Thoracic aorta (tissue), 2 donors: ENCODE data around the gene TTC23. TPM values are rescaled to one million over a fixed set of nuclear protein-coding genes. Genes with fewer than 3 reads are reported as not detected.

ENCODE experiments used
- ATAC-seq: fragments of 150-250 bp; one replicate; pipeline ENCODE4 v1.8.0; 2017; ENCODE audit warnings: low read depth; ENCODE audit not compliant: insufficient number of reproducible peaks, low FRiP score
- DNase-seq: peaks from one replicate; pipeline ENCODE4 v3.0.0-alpha.2; 2020; ENCODE audit warnings: low spot score
- H3K27ac ChIP-seq, 2 donors: fragments of 200-600 bp; sonication (generic); 1 replicate in 1 of 2; 2 replicates in 1 of 2; pipeline ENCODE4 v1.5.1; 2016; ENCODE audit warnings: mild to moderate bottlenecking in 2 of 2, moderate library complexity in 2 of 2
- H3K27me3 ChIP-seq: fragments of 200-600 bp; sonication (generic); replicated peaks from 2 replicates; pipeline ENCODE4 v1.6.0; 2016; ENCODE audit warnings: mild to moderate bottlenecking; ENCODE audit not compliant: insufficient read depth
- H3K36me3 ChIP-seq: fragments of 200-600 bp; sonication (generic); one replicate; pipeline ENCODE4 v1.5.1; 2016
- H3K4me1 ChIP-seq, 2 donors: fragments of 200-600 bp; sonication (generic); 1 replicate in 1 of 2; 2 replicates in 1 of 2; pipeline versions ENCODE4 v1.5.1 to v1.6.0; 2016; ENCODE audit warnings: low read depth in 2 of 2, mild to moderate bottlenecking in 1 of 2; ENCODE audit not compliant: control insufficient read depth in 1 of 2
- H3K4me3 ChIP-seq: fragments of 200-600 bp; sonication (generic); 2 replicates; pipeline ENCODE4 v1.5.1; 2016; ENCODE audit warnings: mild to moderate bottlenecking
- H3K9me3 ChIP-seq: fragments of 200-600 bp; sonication (generic); 2 replicates; pipeline ENCODE4 v1.5.1; 2016
- CTCF ChIP-seq: fragments of 200-600 bp; sonication (generic); IDR thresholded peaks from one replicate; pipeline ENCODE4 v1.5.1; 2019; ENCODE audit warnings: antibody characterized with exemption
- total RNA-seq, 2 donors: library from RNA; depleted of rRNA; stranded (reverse); fragments of >200 nt; gene quantifications; one replicate each; pipeline versions ENCODE4 v1.1.0 to v1.2.3, GENCODE V29; 2016

Gene TTC23
- total RNA-seq, 2 donors from 2014 or later: 14.2 to 32.8 TPM

- Histone ChIP-seq H3K36me3 (no peaks in the 10 kb centered on the region), H3K4me3 (no peak overlapping the region), H3K27me3 (no peaks in the 10 kb centered on the region), H3K9me3 (no peaks in the 10 kb centered on the region), H3K27ac (peak overlapping the region; percentile 93 to 96), H3K4me1 (peaks cover 17 to 60% of the 10 kb centered on the region in 2 donors)
- no peak for ATAC-seq
- DNase-seq: no peak
- TF ChIP-seq CTCF: no peak
These were observed 78.8 kb downstream of the TTC23 start for GRCh38 chr15:99170476-99171065.

GRCh38 chr15:99169769-99170311 is 79.5 kb downstream of the TTC23 start:
- Histone ChIP-seq H3K36me3 (no peaks in the 10 kb centered on the region), H3K27ac (peak overlapping the region; percentile 93 to 96), H3K9me3 (no peaks in the 10 kb centered on the region), H3K4me1 (peaks cover 17 to 53% of the 10 kb centered on the region in 2 donors), H3K4me3 (no peak overlapping the region), H3K27me3 (no peaks in the 10 kb centered on the region)
- ATAC-seq (peak; percentile 11), DNase-seq (no peak)
- TF ChIP-seq CTCF: no peak

- ATAC-seq: no peak
- peaks cover 17 to 43% of the 10 kb centered on the region in 2 donors for H3K4me1 ChIP-seq
- no peak for TF ChIP-seq CTCF
These were observed 80.5 kb downstream of the TTC23 start for GRCh38 chr15:99168601-99169580.

GRCh38 chr15:99167640-99168039 is 81.7 kb downstream of the TTC23 start:
- no peak overlapping the region for H3K4me3 ChIP-seq
- no peak for DNase-seq
- no peak for ATAC-seq
- peak overlapping the region; percentile 93 to 96 for H3K27ac ChIP-seq
- TF ChIP-seq CTCF: no peak
- H3K9me3 ChIP-seq: no peaks in the 10 kb centered on the region
- no peaks in the 10 kb centered on the region for H3K27me3 ChIP-seq
- no peaks in the 10 kb centered on the region for H3K36me3 ChIP-seq
- peaks cover 17 to 33% of the 10 kb centered on the region in 2 donors for H3K4me1 ChIP-seq

More at GRCh38 chr15:99168601-99169580, 80.5 kb downstream of the TTC23 start:
- H3K27me3 ChIP-seq: no peaks in the 10 kb centered on the region
- no peak for DNase-seq
- no peaks in the 10 kb centered on the region for H3K36me3 ChIP-seq
- no peaks in the 10 kb centered on the region for H3K9me3 ChIP-seq
- H3K27ac ChIP-seq: peak overlapping the region; percentile 93 to 96
- H3K4me3 ChIP-seq: no peak overlapping the region

- no peak for TF ChIP-seq CTCF
- H3K4me3 ChIP-seq: no peak overlapping the region
- H3K9me3 ChIP-seq: no peaks in the 10 kb centered on the region
- peak overlapping the region; percentile 93 to 96 for H3K27ac ChIP-seq
- ATAC-seq: no peak
- DNase-seq: no peak
- H3K36me3 ChIP-seq: no peaks in the 10 kb centered on the region
- no peaks in the 10 kb centered on the region for H3K27me3 ChIP-seq
- peaks cover 17 to 30% of the 10 kb centered on the region in 2 donors for H3K4me1 ChIP-seq
These were observed 82.2 kb downstream of the TTC23 start for GRCh38 chr15:99167201-99167600.
